Measurements from ENCODE around the gene HSFX4.
A peak's percentile ranks its signal among the peaks of the same experiment; 100 is the strongest.
"Not testable (repeated sequence)": the region's sequence is repeated elsewhere in the genome, so short reads cannot be mapped to it uniquely, and the experiment has no call there.

The HSFX4 gene

DNA sequence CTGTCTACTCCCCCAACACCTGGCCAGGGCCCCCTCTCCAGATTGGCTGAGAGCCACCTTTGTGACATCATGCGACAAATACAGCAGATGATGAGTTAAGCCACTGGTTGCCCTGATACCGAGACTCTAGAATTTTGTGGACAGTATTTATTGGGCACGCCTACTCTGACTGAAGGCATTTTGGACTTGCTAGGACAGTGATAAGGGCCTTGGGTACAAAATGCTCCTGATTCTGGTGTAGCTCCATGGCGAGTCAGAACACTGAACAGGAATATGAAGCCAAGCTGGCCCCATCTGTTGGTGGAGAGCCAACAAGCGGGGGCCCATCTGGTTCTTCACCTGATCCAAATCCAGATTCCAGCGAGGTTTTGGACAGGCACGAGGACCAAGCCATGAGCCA, at the start of gene HSFX4:
Gene HSFX4 (plus strand): TSS at position 174 of the 400 bp plus-strand sequence. CDS start 72 bp downstream, at position 246.
- not testable (repeated sequence) for DNase-seq

DNA sequence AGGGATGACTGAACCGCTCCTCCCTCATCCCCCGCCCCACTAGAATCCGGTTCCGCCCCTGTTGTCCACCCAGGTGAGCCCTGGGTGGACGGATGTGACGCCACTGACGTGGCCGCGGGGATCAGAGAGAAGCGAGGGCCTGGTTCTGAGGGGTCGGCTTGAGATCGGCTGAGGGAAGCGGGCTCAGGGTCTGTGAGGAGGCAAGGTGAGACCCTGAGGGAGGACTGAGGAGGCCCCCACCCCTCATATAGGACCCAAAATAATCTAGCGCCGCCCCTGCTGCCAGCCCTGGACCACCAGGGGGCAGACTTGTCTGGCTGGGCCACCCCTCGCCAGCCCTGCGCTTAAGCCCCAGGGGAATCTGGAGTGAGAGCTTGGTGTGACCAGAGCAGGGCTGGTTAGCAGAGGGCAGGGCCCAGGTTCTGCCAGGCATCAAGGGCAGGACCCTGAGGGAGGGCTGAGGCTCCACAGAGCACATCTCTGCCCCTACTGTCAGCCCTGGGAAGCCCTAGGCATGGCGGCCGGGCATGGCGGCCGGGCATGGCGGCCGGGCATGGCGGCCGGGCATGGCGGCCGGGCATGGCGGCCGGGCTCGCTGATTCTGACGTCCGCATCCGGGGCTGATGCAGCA, 48.2 kb upstream of the HSFX4 start, which contains the start of gene MAGEA8:
Gene MAGEA8 (plus strand): TSS at position 103 of the 631 bp plus-strand sequence. CDS start 3,090 bp downstream, outside the sequence.
- no peak for DNase-seq

GRCh38 chrX:149890828-149891227, 38.5 kb upstream of the HSFX4 start:
- not testable (repeated sequence) for DNase-seq

DNA sequence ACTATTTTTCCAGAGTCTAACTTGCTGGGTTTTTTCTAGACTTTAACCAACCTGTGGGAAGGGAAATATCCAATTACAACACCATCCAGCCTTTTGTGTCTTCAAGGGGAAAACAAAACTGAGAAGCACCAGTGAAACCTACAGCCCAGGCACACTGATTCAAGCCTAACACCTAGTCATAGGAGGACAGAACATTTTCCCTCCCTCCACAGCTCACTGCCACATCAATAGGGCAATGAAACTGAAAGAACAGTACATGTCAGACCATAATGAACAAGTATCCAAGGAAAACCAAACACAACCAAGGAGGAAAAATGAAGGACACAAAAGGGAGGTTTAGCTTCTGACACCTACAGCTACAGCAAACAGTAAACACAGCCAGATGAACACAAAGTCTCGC, 30.8 kb upstream of the HSFX4 start:
- no peak for DNase-seq

- no peak for DNase-seq
These were observed 25.3 kb upstream of the HSFX4 start for GRCh38 chrX:149903889-149904748.

GRCh38 chrX:149908308-149908707, 21.1 kb upstream of the HSFX4 start:
- DNase-seq = no peak

GRCh38 chrX:149908727-149909126, 20.6 kb upstream of the HSFX4 start:
- DNase-seq = no peak

GRCh38 chrX:149909324-149910177, 19.8 kb upstream of the HSFX4 start:
- DNase-seq = no peak

- DNase-seq = peak; percentile 0
These were observed 19.1 kb upstream of the HSFX4 start for GRCh38 chrX:149910178-149910695.

- DNase-seq = no peak
These were observed 12.5 kb upstream of the HSFX4 start for GRCh38 chrX:149916745-149917392.

GRCh38 chrX:149923836-149924235, 5.5 kb upstream of the HSFX4 start:
- DNase-seq = not testable (repeated sequence)

- not testable (repeated sequence) for DNase-seq
These were observed 4.9 kb upstream of the HSFX4 start for GRCh38 chrX:149924434-149924833.

GRCh38 chrX:149927245-149927963, 2.0 kb upstream of the HSFX4 start:
- not testable (repeated sequence) for DNase-seq

DNA sequence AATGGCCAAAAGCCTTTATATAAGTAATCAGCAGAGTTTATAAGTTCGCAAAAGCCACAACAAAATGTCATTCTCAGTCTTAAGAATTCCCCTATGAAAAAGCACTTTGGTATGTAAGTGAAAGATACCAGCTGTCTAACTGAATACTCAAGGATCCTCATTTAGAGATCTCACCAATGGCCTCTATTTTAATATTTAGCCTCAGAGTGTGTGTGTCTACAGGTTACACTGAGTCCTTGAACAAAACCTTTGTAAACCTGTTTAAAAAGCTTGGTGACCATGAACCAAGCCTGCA, 1.5 kb upstream of the HSFX4 start:
- not testable (repeated sequence) for DNase-seq

- DNase-seq = not testable (repeated sequence)
These were observed 738 bp upstream of the HSFX4 start for GRCh38 chrX:149928635-149929034.

DNA sequence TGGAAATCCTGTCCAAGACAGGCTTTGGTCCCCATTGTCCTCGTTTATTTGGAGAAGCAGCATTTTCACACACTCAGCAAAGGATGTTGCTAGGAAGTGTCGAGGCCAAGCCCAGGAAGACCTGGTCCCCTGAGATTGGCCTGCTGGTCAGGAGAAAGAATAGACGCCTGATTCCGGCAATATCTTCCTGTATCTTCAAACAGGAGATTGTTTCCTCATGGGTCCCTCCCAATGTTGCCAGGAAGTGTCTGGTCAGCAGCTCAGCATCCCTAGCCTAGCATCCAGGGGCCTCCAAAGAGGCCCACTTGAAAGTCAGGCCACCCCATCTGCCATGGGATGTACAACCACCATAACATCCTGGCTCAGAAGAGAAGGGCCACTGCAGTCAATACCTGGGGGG, 2.0 kb downstream of the HSFX4 start:
- not testable (repeated sequence) for DNase-seq

DNA sequence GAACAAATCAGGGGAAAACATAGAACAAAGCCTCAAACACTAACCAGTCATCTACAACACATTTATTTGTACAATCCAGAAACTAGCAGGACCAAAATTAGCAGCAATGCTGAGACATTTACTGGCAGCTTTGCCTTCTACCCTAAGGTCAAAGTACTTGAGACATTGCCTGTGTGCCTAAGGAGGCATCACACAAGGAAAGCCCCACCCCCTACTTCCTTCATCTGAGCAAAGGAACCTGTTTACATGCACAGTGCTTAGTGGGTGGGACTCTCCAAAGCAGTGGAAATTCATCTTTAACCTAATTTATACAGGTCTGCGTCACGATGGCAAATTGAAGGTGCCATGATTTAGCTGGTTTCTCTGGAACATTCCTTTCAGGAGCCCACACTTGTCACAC, 2.8 kb downstream of the HSFX4 start:
- not testable (repeated sequence) for DNase-seq

DNA sequence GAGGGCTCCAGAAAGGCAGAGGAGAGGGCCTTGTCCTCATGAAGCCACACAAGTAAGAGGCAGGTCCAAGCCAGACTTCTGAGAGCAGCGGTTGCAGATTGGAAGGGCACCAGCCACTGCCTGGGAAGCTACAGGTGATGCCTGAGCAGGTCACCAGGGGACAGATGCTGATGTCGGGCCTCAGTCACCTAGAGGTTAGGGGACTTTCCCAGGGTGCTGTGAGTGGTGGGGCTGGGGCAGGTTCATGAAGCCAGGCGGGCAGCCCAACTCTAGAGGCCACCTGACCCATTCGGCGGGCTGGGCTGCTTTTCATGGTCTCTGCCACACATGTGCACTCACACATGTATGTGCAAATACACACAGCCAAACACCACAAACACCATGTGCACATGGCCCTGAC, 3.6 kb downstream of the HSFX4 start:
- DNase-seq = not testable (repeated sequence)

- DNase-seq = not testable (repeated sequence)
These were observed 4.2 kb downstream of the HSFX4 start for GRCh38 chrX:149933547-149933946.

DNA sequence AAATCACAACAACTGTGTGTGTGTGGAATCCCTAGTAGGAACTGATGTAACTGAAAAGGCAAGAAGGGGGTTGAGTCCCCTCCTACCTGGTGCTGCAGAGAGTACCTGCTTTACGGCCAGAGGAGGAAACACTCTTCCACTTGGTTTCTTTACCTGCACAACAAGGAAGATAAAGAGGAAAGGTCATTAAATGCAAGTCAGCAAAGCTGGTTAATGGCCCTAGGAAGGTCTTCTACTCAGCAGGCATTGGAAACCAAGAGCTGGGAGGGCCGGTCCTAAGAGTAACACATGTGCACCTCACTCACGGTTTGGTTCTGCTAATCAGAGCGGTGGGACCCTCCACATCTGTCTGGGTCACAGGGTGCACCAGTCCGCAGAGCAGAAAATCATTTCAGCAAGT, 8.0 kb downstream of the HSFX4 start:
- DNase-seq = not testable (repeated sequence)

GRCh38 chrX:149937871-149938426, 8.6 kb downstream of the HSFX4 start:
- DNase-seq = no peak

Measured in NCI-H2029 treated with DMSO at 0.1 percent for 48 hours (cell line).